Measurements from ENCODE around the gene TXNDC17. TPM values are rescaled to one million over a fixed set of nuclear protein-coding genes. Genes with fewer than 3 reads are reported as not detected.

TXNDC17 gene
- total RNA-seq, 1 donor from 2014 or later = 104 TPM

DNA sequence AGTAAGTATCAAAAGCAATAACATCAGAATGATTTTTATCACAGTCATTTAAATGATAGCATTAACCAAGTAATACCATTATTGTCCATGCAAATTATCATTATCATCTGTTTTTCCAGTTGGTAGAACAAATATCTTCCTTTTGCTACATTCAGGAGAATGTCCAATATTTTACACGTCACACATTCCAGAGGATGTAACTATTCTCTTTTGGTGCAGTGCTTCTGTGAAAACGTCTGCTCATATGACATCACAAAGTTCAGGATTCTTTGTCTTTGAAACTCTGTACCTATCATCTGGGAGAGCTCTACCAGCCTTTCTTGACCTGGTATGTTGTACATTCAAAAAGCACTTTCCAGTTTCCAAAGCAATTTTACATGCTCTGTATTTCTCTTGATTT is 44.3 kb upstream of the TXNDC17 start:
- H3K27me3 Mint-ChIP-seq = no peaks in the 10 kb centered on the region
- peaks cover 36% of the 10 kb centered on the region for H3K4me1 Mint-ChIP-seq (ENCODE audit: low read depth)
- no peak for TF ChIP-seq CTCF (IDR thresholded peaks at IDR 0.05; ENCODE audit: unreplicated experiment)
- no peak overlapping the region for H3K4me3 Mint-ChIP-seq (ENCODE audit: low read depth)
- peaks cover 36% of the 10 kb centered on the region for H3K36me3 Mint-ChIP-seq (ENCODE audit: insufficient read depth)
- H3K27ac Mint-ChIP-seq = peak overlapping the region; percentile 49
- DNase-seq (ENCODE audit: low spot score, unreplicated experiment) = no peak
- no peaks in the 10 kb centered on the region for H3K9me3 Mint-ChIP-seq (ENCODE audit: low read depth)

- Mint-ChIP-seq H3K4me1 (ENCODE audit: low read depth) (peaks cover 32% of the 10 kb centered on the region), H3K36me3 (ENCODE audit: insufficient read depth) (peaks cover 34% of the 10 kb centered on the region)
These were observed 43.9 kb upstream of the TXNDC17 start for GRCh38 chr17:6596941-6597340.

DNA sequence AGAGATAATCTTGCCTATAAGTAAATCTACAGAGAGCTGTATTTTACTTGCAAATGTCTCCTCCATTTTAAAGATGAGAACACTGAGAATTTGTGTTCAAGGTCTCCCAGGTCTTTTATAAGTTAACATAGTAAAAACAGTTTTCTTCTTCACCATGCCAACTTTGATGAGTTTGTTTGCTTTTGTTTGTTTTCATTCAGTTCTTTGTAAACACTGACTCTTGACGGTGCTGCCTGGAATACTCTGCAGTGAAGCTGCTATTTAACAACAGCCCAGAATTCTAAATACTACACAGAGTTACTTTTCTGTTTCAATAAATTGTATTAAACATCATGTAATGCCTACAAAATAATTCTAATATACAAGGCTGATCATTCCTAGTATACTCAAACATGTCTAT is 43.1 kb upstream of the TXNDC17 start:
- peak overlapping the region; percentile 21 for H3K27ac Mint-ChIP-seq
- DNase-seq (ENCODE audit: low spot score, unreplicated experiment) = no peak
- no peak for TF ChIP-seq CTCF (IDR thresholded peaks at IDR 0.05; ENCODE audit: unreplicated experiment)
- peaks cover 31% of the 10 kb centered on the region for H3K36me3 Mint-ChIP-seq (ENCODE audit: insufficient read depth)
- H3K4me1 Mint-ChIP-seq (ENCODE audit: low read depth) = peaks cover 24% of the 10 kb centered on the region
- no peak overlapping the region for H3K4me3 Mint-ChIP-seq (ENCODE audit: low read depth)
- no peaks in the 10 kb centered on the region for H3K9me3 Mint-ChIP-seq (ENCODE audit: low read depth)
- no peaks in the 10 kb centered on the region for H3K27me3 Mint-ChIP-seq

More at GRCh38 chr17:6596941-6597340, 43.9 kb upstream of the TXNDC17 start:
- H3K9me3 Mint-ChIP-seq (ENCODE audit: low read depth) = no peaks in the 10 kb centered on the region
- no peak overlapping the region for H3K4me3 Mint-ChIP-seq (ENCODE audit: low read depth)
- H3K27me3 Mint-ChIP-seq = no peaks in the 10 kb centered on the region
- no peak for DNase-seq (ENCODE audit: low spot score, unreplicated experiment)
- no peak for TF ChIP-seq CTCF (IDR thresholded peaks at IDR 0.05; ENCODE audit: unreplicated experiment)
- H3K27ac Mint-ChIP-seq = peak overlapping the region; percentile 49

DNA sequence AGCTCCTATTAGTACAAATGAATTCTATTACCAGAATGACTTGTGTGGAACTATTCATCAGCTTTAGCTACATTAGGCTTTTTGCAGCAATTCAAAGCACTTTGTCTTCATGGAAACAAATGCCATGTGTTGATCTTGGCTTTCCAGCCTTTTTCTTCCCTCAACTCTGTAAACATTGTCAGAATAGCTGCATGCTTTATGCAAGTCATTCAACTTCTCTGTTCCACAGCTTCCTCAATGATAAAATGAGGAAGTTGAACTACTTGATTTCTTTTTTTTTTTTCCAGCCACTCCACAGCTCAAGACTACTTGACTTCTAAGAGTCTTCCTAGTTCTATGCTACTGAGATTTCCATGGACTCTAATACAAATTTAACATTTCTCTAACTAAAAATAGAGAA is 41.5 kb upstream of the TXNDC17 start:
- Mint-ChIP-seq H3K27me3 (no peaks in the 10 kb centered on the region), H3K9me3 (ENCODE audit: low read depth) (no peaks in the 10 kb centered on the region), H3K27ac (peak overlapping the region; percentile 81), H3K36me3 (ENCODE audit: insufficient read depth) (peaks cover 22% of the 10 kb centered on the region), H3K4me1 (ENCODE audit: low read depth) (peaks cover 20% of the 10 kb centered on the region), H3K4me3 (ENCODE audit: low read depth) (no peak overlapping the region)
- no peak for DNase-seq (ENCODE audit: low spot score, unreplicated experiment)
- no peak for TF ChIP-seq CTCF (IDR thresholded peaks at IDR 0.05; ENCODE audit: unreplicated experiment)

DNA sequence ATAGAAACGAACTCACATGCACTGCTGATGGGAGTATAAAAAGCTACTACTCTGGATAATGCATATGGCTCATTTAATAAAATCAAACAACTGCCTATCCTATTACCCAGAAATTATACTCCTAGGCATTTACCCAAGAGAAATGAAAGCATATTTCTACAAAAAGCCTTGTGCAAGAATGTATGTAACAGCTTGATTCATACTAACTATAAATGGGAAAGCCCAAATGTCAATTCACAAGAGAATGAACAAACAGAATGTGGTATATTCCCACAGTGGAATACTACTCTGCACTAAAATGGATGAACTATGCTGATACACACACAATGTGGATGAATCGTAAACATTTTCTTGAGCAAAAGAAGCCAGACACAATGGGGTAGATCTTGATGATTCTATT is 38.7 kb upstream of the TXNDC17 start:
- no peak for DNase-seq (ENCODE audit: low spot score, unreplicated experiment)
- Mint-ChIP-seq H3K36me3 (ENCODE audit: insufficient read depth) (peaks cover 23% of the 10 kb centered on the region), H3K4me3 (ENCODE audit: low read depth) (no peak overlapping the region), H3K27me3 (no peaks in the 10 kb centered on the region), H3K27ac (no peak overlapping the region), H3K4me1 (ENCODE audit: low read depth) (peaks cover 20% of the 10 kb centered on the region), H3K9me3 (ENCODE audit: low read depth) (no peaks in the 10 kb centered on the region)
- TF ChIP-seq CTCF (IDR thresholded peaks at IDR 0.05; ENCODE audit: unreplicated experiment) = no peak

Data from progenitor cell of endocrine pancreas (in vitro differentiated cells).